ENCODE results near the gene NCOA6. TPM values are rescaled to one million over a fixed set of nuclear protein-coding genes. Genes with fewer than 3 reads are reported as not detected.

The NCOA6 gene
- total RNA-seq, result 3.3 and 5.3 TPM in 2 replicates

- peak; percentile 63 to 89 for DNase-seq (ENCODE audit: low read depth in 2 of 2)
Measured at GRCh38 chr20:34825530-34826362, at the start of gene NCOA6. Gene NCOA6, minus strand, starts transcription at chr20:34825651. Its CDS starts 43,296 bp downstream, at chr20:34782355.

- peak; percentile 78 to 85 for DNase-seq (ENCODE audit: low read depth in 2 of 2)
Measured at GRCh38 chr20:34874094-34874654, 48.7 kb upstream of the NCOA6 start.

- DNase-seq (ENCODE audit: low read depth in 2 of 2), result no peak
Measured at GRCh38 chr20:34873583-34874093, 48.2 kb upstream of the NCOA6 start.

- DNase-seq (ENCODE audit: low read depth in 2 of 2), result peak; percentile 29 to 73
Measured at GRCh38 chr20:34872622-34873224, 47.3 kb upstream of the NCOA6 start, which contains the start of gene GGT7. Gene GGT7, minus strand, starts transcription at chr20:34872856. Its CDS starts 41 bp downstream, at chr20:34872815.

- DNase-seq (ENCODE audit: low read depth in 2 of 2), result no peak
Measured at GRCh38 chr20:34871966-34872621, 46.6 kb upstream of the NCOA6 start.

GRCh38 chr20:34871320-34871926 is 46.0 kb upstream of the NCOA6 start:
- DNase-seq (ENCODE audit: low read depth in 2 of 2), result no peak

GRCh38 chr20:34864216-34864615 is 38.8 kb upstream of the NCOA6 start:
- DNase-seq (ENCODE audit: low read depth in 2 of 2), result no peak

GRCh38 chr20:34863421-34863965 is 38.0 kb upstream of the NCOA6 start:
- no peak for DNase-seq (ENCODE audit: low read depth in 2 of 2)

GRCh38 chr20:34862724-34863123 is 37.3 kb upstream of the NCOA6 start:
- no peak for DNase-seq (ENCODE audit: low read depth in 2 of 2)

GRCh38 chr20:34861386-34862084 is 36.1 kb upstream of the NCOA6 start:
- no peak for DNase-seq (ENCODE audit: low read depth in 2 of 2)

- DNase-seq (ENCODE audit: low read depth in 2 of 2), result no peak
Measured at GRCh38 chr20:34859826-34860545, 34.5 kb upstream of the NCOA6 start.

GRCh38 chr20:34859367-34859766 is 33.9 kb upstream of the NCOA6 start:
- no peak for DNase-seq (ENCODE audit: low read depth in 2 of 2)

GRCh38 chr20:34852298-34852697 is 26.8 kb upstream of the NCOA6 start:
- no peak for DNase-seq (ENCODE audit: low read depth in 2 of 2)

GRCh38 chr20:34850969-34851368 is 25.5 kb upstream of the NCOA6 start:
- no peak for DNase-seq (ENCODE audit: low read depth in 2 of 2)

GRCh38 chr20:34849778-34850177 is 24.3 kb upstream of the NCOA6 start:
- DNase-seq (ENCODE audit: low read depth in 2 of 2), result no peak

GRCh38 chr20:34848597-34848996 is 23.1 kb upstream of the NCOA6 start:
- no peak for DNase-seq (ENCODE audit: low read depth in 2 of 2)

- no peak for DNase-seq (ENCODE audit: low read depth in 2 of 2)
Measured at GRCh38 chr20:34843421-34843820, 18.0 kb upstream of the NCOA6 start.

- no peak for DNase-seq (ENCODE audit: low read depth in 2 of 2)
Measured at GRCh38 chr20:34842143-34842542, 16.7 kb upstream of the NCOA6 start.

GRCh38 chr20:34834459-34834893 is 9.0 kb upstream of the NCOA6 start:
- DNase-seq (ENCODE audit: low read depth in 2 of 2), result peak; percentile 37 to 49

- no peak for DNase-seq (ENCODE audit: low read depth in 2 of 2)
Measured at GRCh38 chr20:34831936-34832335, 6.5 kb upstream of the NCOA6 start.

Measured in dermis microvascular lymphatic vessel endothelial cell (primary cell).